Non-pigmented ciliary epithelial cell (primary cell): ENCODE data around the gene HMX1.
A peak's percentile ranks its signal among the peaks of the same experiment; 100 is the strongest.

Source experiments
- DNase-seq: peaks from one replicate; pipeline ENCODE4 v3.0.0-alpha.2; 2010; ENCODE audit warnings: low read depth

The HMX1 gene

DNA sequence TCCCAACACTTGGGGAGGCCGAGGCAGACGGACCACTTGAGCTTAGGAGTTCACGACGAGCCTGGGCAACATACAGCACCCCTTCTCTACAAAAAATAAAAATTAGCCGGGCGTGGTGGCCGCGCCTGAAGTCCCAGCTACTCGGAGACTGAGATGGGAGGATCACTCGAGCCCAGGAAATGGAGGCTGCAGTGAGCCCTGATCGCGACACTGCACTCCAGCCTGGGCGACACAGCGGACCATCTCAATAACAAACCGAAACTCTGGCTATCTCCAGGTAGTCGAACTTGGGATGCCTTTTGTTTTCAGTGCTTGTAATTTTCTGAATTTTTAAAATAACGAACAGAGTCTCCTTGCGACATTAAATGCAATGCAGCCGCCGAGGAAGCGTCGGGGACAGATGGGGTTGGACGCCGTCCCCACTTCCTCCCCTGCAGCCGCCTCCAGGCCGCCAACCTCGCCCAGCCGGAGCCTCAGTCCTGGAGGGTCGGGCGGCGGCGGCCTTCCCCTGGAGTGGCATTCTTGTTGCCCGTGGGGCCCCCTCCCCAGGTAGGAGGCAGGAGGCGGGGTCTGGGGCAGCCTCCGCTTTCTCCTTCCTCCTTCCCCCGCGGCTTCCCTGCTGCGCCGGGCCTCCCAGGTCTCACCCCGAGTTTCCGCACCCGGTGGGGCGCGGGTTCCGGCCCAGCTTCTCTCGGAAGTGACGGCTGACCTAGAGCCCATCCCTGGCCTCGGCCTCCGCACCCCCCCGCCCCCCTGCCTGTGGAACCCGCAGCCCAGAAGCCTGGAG lies 14.6 kb downstream of the HMX1 start:
- DNase-seq: no peak

- no peak for DNase-seq
Observed at GRCh38 chr4:8855818-8856245, 15.8 kb downstream of the HMX1 start.

GRCh38 chr4:8854931-8855330 lies 16.7 kb downstream of the HMX1 start:
- peak; percentile 27 for DNase-seq

DNA sequence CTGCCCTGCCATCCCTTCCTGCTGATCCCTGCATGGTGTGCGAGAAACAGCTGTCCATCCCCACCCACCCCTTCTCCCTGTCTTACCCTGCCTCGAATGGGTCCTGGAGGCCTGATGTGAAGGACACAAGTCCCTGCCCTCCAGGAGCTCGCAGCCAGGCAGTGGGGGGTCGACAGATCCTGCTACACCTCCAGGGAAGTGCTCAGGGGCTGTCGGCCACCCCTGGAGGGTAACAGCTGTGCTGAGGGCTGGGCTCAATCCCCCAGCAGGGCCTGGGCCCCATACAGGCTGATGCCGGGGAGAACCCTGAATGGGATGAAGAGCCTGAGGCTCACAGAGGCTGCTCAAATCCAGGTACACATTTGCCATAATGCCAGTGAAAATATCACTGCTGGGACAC lies 17.6 kb downstream of the HMX1 start:
- DNase-seq: no peak

- no peak for DNase-seq
Observed at GRCh38 chr4:8853249-8853648, 18.4 kb downstream of the HMX1 start.

DNA sequence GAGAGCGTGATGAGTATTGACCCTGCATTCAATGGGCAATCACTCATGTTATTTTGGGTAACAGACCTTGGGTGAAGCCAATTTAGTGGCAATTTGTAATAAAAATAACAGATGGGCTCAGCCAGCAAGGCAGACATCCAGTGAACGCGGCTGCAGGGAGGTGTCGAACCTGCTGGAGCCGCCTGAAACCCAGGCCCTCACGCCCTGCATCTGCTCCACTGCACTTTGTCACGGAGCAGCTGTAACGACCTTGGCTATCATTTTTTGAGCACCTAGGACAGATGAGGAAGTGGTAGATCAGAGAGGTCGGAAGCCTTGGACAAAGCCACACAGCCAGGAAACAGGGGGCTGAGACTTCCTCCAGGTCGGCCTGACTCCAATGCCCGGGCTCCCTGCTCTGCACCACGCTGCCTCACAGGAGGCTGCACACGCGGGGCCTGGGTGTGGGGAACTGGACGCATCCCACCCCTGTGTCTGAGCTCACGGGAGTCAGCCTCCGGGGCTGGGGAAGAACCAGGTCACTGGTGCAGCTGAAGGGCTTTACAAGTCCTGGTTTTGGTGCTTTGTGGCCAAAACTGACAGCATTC lies 19.4 kb downstream of the HMX1 start:
- DNase-seq: no peak

DNA sequence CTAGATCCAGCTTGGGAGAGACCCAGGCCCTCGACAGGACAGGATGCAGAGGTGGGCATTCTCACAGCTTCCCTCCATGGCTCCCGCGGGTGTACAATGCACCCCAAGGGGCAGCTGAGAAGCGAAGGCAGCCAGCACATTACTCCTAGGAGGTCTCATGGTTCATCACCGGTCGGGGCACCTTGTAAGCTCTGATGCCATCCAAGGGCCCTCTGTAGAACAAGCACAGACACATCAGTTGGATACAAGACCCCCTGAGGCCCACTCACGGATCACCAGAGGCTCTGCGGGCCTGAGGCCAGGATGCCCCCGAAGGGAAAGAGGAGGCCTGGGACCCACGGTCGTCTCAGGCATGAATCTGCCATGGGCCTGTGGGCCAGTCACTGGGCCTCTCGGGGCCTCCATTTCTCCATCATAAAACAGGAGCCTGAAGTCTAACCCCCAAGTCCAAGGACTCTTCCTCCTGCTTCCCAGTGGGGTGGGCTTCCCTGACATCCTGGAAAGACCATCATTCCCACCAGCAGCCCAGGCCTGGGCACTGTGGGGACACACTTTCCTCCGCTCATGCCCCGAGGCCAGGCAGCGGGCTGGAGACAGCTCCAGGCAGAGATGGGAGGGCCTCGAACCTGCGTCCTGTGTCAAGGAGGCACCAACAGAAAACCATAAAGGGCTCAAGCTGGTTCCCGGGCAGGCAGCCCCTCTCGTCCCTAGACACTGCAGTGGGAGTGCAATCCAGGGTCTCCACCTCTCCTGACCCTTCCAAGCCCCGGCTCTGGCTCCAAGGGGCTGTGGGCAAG lies 20.1 kb downstream of the HMX1 start:
- no peak for DNase-seq

DNA sequence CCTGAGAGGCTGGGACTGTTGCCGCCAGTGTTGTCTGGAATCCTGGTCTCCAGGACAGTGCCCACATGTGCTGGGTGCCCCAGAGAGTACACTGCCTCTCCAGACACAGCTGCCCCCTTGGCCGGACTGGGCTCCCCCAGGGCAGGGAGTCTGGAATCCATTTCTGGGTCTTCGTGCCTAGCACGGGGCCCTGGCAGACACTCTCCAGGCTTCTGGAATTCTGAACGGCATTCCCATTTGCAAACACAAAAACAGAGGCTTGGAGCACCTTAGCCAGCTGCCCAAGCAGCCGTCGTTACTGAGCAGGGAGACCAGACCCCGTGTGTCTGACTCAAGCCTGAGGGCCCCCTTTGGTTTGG lies 20.8 kb downstream of the HMX1 start:
- DNase-seq: no peak

- no peak for DNase-seq
Observed at GRCh38 chr4:8850074-8850829, 21.4 kb downstream of the HMX1 start.

- DNase-seq: no peak
Observed at GRCh38 chr4:8849266-8850073, 22.2 kb downstream of the HMX1 start.

DNA sequence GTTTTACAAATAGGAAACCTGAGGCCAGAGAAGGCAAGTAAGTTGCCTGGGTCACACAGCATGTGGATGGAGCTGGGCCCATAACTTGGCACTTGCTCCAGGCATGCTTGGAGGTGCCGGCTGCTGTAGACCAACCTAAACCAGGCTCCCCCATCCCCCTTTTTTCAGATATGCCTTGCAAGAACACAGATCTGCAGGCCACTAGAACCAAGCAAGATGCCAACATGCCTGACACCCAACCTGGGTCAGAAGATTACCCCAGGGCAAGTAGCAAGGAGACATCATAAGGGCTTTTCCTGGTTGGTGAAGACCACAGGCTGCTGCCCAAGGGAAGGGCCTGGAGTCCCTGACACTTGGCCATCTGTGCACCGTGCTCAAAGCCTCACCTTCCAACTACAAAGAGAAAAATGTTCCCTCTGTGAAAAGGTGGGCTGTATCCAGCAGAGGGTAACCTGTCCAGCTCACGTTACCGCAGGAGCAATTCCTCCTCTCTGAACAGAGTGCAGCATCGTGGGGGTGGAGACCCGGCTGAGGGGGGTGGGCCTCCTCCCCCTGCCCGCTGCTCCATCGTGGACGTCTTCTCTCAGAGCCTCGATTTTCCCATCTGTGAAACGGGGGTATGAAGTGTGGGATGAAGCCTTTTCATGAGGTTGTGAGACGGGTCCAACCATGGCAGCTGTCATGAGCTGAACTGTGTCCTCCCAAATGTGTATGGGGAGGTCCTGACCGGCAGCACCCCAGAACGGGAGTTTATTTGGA lies 23.0 kb downstream of the HMX1 start:
- DNase-seq: no peak

GRCh38 chr4:8847764-8848163 lies 23.9 kb downstream of the HMX1 start:
- no peak for DNase-seq

GRCh38 chr4:8847331-8847730 lies 24.3 kb downstream of the HMX1 start:
- DNase-seq: no peak

- DNase-seq: no peak
Observed at GRCh38 chr4:8846826-8847225, 24.8 kb downstream of the HMX1 start.

- DNase-seq: no peak
Observed at GRCh38 chr4:8846046-8846720, 25.5 kb downstream of the HMX1 start.

DNA sequence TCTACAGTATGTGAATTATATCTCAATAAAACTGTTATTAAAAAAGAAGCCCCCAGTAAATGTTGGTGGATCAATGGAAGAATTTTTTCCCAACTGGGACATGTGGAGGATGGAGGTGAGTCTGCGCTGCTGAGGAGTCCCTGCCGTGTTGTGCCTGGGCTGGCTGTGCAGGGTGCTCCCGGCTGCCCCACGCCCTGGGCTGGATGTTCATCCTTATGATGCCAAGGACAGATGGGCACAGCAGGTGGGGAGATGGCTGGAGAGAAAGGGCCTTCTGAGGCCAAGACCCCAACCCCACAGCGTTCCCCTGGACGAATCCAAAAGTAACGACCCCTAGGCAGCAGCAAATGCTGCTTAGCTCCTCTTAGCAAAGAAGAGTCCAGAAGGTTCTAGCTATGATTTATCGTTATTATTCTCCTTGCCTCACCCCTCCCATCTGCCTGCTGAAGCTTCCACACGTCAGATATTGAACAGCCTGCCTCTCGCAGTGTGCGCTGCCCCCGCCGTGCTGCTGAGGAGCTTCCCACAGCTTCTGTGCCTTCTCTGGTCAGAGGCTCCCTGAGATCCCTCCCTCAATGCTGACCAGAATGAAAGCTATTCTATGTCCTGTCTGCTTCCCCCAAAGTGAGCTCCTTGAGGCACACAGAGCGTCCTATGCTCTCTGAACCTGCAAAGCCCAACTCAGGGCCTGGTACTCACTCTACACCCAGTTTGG lies 26.5 kb downstream of the HMX1 start:
- no peak for DNase-seq

DNA sequence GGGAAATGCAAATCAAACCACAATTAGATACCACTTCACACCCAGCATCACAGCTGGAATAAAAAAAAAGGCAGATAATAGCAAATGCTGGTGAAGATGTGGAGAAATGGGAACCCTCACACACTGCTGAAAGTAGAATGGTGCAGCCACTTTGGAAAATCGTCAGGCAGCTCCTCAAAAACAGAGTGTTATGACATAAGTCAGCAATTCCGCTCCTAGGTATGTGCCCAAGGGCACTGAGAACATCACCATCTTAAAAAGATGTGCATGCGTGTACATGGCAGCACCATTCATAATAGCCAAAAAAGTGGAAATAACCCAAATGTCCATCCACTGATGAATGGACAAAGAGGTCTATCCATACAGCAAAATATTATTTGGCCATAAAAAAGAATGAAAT lies 28.0 kb downstream of the HMX1 start:
- DNase-seq: no peak

DNA sequence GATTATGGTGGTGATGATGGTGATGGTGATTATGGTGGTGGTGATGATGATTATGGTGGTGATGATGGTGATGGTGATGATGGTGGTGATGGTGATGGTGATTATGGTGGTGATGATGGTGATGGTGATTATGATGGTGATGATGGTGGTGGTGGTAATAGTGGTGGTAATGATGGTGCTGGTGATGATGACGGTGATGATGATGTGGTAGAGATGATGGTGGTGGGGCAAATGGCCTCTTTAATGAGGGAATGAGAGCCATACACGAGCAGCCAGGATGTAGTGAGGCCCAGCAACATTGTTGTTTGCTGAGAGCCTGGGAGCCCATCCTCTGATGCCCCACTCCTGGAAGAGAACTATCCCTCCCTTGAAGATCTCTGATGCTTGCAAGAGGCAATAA lies 29.0 kb downstream of the HMX1 start:
- no peak for DNase-seq

DNA sequence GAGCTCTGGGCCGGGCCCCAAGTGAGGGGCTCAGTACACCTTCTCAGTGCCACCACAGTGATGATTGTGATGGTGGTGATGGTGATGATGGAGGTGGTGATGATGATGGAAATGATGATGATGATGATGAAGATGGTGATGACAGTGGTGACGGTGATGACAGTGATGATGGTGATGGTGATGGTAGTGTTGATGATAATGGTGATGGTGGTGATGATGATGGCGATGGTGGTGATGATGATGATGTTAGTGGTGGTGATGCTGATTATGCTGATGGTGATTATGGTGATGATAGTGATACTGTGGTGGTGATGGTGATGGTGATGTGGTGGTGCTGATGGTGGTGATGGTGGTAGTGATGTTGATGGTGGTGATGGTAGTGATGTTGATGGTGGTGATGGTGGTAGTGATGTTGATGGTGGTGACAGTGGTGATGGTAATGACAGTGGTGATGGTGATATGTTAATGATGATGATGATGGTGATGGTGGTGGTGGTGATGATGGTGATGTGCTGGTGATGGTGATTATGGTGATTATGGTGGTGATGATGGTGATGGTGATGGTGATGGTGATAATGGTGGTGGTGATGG lies 29.9 kb downstream of the HMX1 start:
- DNase-seq: no peak
